ENCODE measurements around the gene NFIC. TPM values are rescaled to one million over a fixed set of nuclear protein-coding genes. Genes with fewer than 3 reads are reported as not detected.

The NFIC gene
- total and polyA plus RNA-seq, 10 of the 15 experiments (the other 5 are each of a cell fraction or from before 2014, with no cell fraction given): 0.71 to 53.5 (median 10.2) TPM

- no peak for TF ChIP-seq BCL11A (IDR thresholded peaks at IDR 0.05; ENCODE audit: low read depth, low read length)
- TF ChIP-seq ASH2L (IDR thresholded peaks at IDR 0.05; ENCODE audit: borderline replicate concordance, low read depth): no peak
- TF ChIP-seq RAD51 (IDR thresholded peaks at IDR 0.05): no peak
- no peak for TF ChIP-seq RAD21 (IDR thresholded peaks at IDR 0.05; ENCODE audit: insufficient read depth, low read depth, low read length)
- TF ChIP-seq DPF2 (IDR thresholded peaks at IDR 0.05): no peak
- no peak for TF ChIP-seq TCF7 (IDR thresholded peaks at IDR 0.05; ENCODE audit: borderline replicate concordance)
Measured at GRCh38 chr19:3359919-3360420, 6.4 kb upstream of the NFIC start (continued).

- H3K4me2 ChIP-seq (ENCODE audit: control insufficient read depth, insufficient read depth): peak overlapping the region; percentile 99
- in situ Hi-C loops (cut with MboI) (loop anchor here (25.0 kb wide), 1 partner anchor 1498 kb away; the partner anchor contains the start of gene KLF16), intact Hi-C loops (cut with micrococcal nuclease; ENCODE audit: unreplicated experiment) (no loop called here)
- no peak for DNase-seq (ENCODE audit: low read depth, low spot score)
- peaks cover 33% of the 10 kb centered on the region for H3K79me2 ChIP-seq (ENCODE audit: control insufficient read depth, insufficient read depth, low read length)
- ATAC-seq: peak; percentile 72
- ChIA-PET POLR2A (interaction anchor here (1.2 kb wide), 1 partner anchor 69 kb away, joined by 5 read pairs; no protein-coding TSS in a partner anchor), RAD21 (ENCODE audit: unreplicated experiment) (interaction anchor here (0.8 kb wide), 1 partner anchor 68 kb away, joined by 3 read pairs; no protein-coding TSS in a partner anchor), CTCF (interaction anchor here (1.0 kb wide), 1 partner anchor 68 kb away, joined by 4 read pairs; no protein-coding TSS in a partner anchor), SMC1A (ENCODE audit: uncharacterized antibody, unreplicated experiment) (interaction anchor here (1.7 kb wide), 1 partner anchor 69 kb away, joined by 5 read pairs; no protein-coding TSS in a partner anchor)
- H3K27ac ChIP-seq (ENCODE audit: control insufficient read depth, insufficient read depth): peak overlapping the region; percentile 47
- no peaks in the 10 kb centered on the region for H3K9me3 ChIP-seq (replicated peaks; ENCODE audit: control insufficient read depth, insufficient read depth, low read length)
- H3K27me3 ChIP-seq (replicated peaks in 1 of 2; ENCODE audit: control insufficient read depth in 2 of 2, insufficient read depth in 2 of 2, low read length in 1 of 2): no peaks in the 10 kb centered on the region
- FAIRE-seq: peak; percentile 47
- H3K4me1 ChIP-seq (ENCODE audit: control insufficient read depth, insufficient read depth, low read length): peaks cover 28% of the 10 kb centered on the region
- no peaks in the 10 kb centered on the region for H4K20me1 ChIP-seq (ENCODE audit: control insufficient read depth, insufficient read depth)
- under 1% methylated on average over 83 of the region's 90 CpGs for WGBS (ENCODE audit: insufficient coverage, insufficient replicate concordance, low lambda C conversion rate, missing lambda C conversion rate)
- H3K9ac ChIP-seq (ENCODE audit: control insufficient read depth, insufficient read depth, low read length): peak overlapping the region; percentile 68
- no peaks in the 10 kb centered on the region for H3K36me3 ChIP-seq (ENCODE audit: control insufficient read depth in 2 of 2, insufficient read depth in 2 of 2, low read length in 1 of 2)
- H3K4me3 ChIP-seq: peak overlapping the region; percentile 86
- peak overlapping the region; percentile 64 for H2AFZ ChIP-seq (ENCODE audit: control insufficient read depth, low read depth, low read length)
- no TSS peak for BruUV-seq (replicated peaks)
- no peak for TF ChIP-seq RB1 (IDR thresholded peaks at IDR 0.05; ENCODE audit: borderline replicate concordance)
- TF ChIP-seq FOS (IDR thresholded peaks at IDR 0.05; ENCODE audit: borderline replicate concordance, extremely low read depth, insufficient read length): no peak
- peak; percentile 87 for TF ChIP-seq MXI1 (IDR thresholded peaks at IDR 0.05; ENCODE audit: low read depth, low read length)
- TF ChIP-seq POLR2A (IDR thresholded peaks at IDR 0.05; ENCODE audit: low read depth, low read length): peak; percentile 76
- no peak for TF ChIP-seq NR2C2 (IDR thresholded peaks at IDR 0.05; ENCODE audit: borderline replicate concordance, control insufficient read depth, insufficient read length, low read depth)
- no peak for TF ChIP-seq CREM (IDR thresholded peaks at IDR 0.05; ENCODE audit: low read depth)
- no peak for TF ChIP-seq PAX8 (IDR thresholded peaks at IDR 0.05)
- TF ChIP-seq YY1 (IDR thresholded peaks at IDR 0.05; ENCODE audit: low read depth, low read length): 0 out of 2 replicates have a peak, but pooled peaks have one; percentile 2
- TF ChIP-seq, protein P1, sequence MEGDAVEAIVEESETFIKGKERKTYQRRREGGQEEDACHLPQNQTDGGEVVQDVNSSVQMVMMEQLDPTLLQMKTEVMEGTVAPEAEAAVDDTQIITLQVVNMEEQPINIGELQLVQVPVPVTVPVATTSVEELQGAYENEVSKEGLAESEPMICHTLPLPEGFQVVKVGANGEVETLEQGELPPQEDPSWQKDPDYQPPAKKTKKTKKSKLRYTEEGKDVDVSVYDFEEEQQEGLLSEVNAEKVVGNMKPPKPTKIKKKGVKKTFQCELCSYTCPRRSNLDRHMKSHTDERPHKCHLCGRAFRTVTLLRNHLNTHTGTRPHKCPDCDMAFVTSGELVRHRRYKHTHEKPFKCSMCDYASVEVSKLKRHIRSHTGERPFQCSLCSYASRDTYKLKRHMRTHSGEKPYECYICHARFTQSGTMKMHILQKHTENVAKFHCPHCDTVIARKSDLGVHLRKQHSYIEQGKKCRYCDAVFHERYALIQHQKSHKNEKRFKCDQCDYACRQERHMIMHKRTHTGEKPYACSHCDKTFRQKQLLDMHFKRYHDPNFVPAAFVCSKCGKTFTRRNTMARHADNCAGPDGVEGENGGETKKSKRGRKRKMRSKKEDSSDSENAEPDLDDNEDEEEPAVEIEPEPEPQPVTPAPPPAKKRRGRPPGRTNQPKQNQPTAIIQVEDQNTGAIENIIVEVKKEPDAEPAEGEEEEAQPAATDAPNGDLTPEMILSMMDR (IDR thresholded peaks at IDR 0.05 in 2 of 3, conservative IDR thresholded peaks at IDR 0.05 in 1 of 3; ENCODE audit: control insufficient read depth in 2 of 3, extremely low read depth in 1 of 3, insufficient read depth in 1 of 3, low read depth in 3 of 3, low read length in 3 of 3): peak in 2 of 3 experiments; percentile 27 to 44; a peak in 3 of 6 replicates
- no peak for TF ChIP-seq ZNF274 (IDR thresholded peaks at IDR 0.05; ENCODE audit: insufficient read depth, insufficient read length)
- TF ChIP-seq PAX5 (IDR thresholded peaks at IDR 0.05; ENCODE audit: borderline replicate concordance, low read depth, low read length): 0 out of 2 replicates have a peak, but pooled peaks have one; percentile 16
- peak; percentile 38; the same call in 1 of the 2 replicates for TF ChIP-seq POLR2AphosphoS5 (IDR thresholded peaks at IDR 0.05; ENCODE audit: low read length)
- TF ChIP-seq HDGF (IDR thresholded peaks at IDR 0.05): 0 out of 2 replicates have a peak, but pooled peaks have one; percentile 35
- TF ChIP-seq CHD2 (IDR thresholded peaks at IDR 0.05; ENCODE audit: borderline replicate concordance, low read depth, low read length): no peak
- 0 out of 2 replicates have a peak, but pooled peaks have one; percentile 65 for TF ChIP-seq DPF2 (IDR thresholded peaks at IDR 0.05)
- no peak for TF ChIP-seq EGR1 (IDR thresholded peaks at IDR 0.05; ENCODE audit: borderline replicate concordance in 1 of 2, low read depth in 2 of 2, low read length in 2 of 2)
Measured at GRCh38 chr19:3360421-3361383, 5.7 kb upstream of the NFIC start.
